Measurements from ENCODE around the gene FNDC3B.

DNA sequence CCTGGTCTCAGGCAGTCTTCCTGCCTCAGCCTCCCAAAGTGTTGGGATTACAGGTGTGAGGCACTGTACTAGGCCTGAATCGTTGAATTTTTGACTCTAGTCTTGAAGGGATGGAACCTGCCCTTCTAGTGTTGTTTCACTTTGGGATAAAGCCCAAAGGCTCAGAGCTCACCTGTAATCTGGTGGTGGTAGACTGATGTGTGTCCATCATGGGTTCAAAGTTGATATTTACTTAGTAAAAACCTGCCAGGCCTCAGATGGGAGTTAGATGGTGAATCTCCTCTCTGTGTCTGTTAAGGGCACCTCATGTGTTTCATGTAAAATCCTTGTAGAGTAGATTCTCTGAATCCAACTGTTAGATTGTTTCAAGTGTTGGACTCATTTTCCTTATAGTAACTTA lies 41.1 kb downstream of the FNDC3B start:
- TF ChIP-seq, protein P1, sequence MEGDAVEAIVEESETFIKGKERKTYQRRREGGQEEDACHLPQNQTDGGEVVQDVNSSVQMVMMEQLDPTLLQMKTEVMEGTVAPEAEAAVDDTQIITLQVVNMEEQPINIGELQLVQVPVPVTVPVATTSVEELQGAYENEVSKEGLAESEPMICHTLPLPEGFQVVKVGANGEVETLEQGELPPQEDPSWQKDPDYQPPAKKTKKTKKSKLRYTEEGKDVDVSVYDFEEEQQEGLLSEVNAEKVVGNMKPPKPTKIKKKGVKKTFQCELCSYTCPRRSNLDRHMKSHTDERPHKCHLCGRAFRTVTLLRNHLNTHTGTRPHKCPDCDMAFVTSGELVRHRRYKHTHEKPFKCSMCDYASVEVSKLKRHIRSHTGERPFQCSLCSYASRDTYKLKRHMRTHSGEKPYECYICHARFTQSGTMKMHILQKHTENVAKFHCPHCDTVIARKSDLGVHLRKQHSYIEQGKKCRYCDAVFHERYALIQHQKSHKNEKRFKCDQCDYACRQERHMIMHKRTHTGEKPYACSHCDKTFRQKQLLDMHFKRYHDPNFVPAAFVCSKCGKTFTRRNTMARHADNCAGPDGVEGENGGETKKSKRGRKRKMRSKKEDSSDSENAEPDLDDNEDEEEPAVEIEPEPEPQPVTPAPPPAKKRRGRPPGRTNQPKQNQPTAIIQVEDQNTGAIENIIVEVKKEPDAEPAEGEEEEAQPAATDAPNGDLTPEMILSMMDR (IDR thresholded peaks at IDR 0.05), result no peak
- TF ChIP-seq POLR2A (IDR thresholded peaks at IDR 0.05), result no peak
- no peak for TF ChIP-seq POLR2AphosphoS5 (IDR thresholded peaks at IDR 0.05; ENCODE audit: insufficient read depth in 1 of 2, low read depth in 1 of 2)

Data from vagina (tissue), 2 donors.